Dendritic cell treated with granulocyte-macrophage colony-stimulating factor and Interleukin-4, amounts not matched to agents 40 ng/mL and 50 ng/mL, for 4 days (primary cell): Measurements from ENCODE around the gene SLCO1A2.
"Not testable (repeated sequence)": the region's sequence is repeated elsewhere in the genome, so short reads cannot be mapped to it uniquely, and the experiment has no call there.

ENCODE experiments used
- H3K27ac Mint-ChIP-seq: one replicate; pipeline ENCODE4 v1.8.0; 2022; ENCODE audit warnings: mild to moderate bottlenecking, mixed read lengths
- H3K27me3 Mint-ChIP-seq: one replicate; pipeline ENCODE4 v1.8.0; 2022; ENCODE audit warnings: mild to moderate bottlenecking, mixed read lengths
- H3K36me3 Mint-ChIP-seq: one replicate; pipeline ENCODE4 v1.8.0; 2022; ENCODE audit warnings: low read depth, mixed read lengths
- H3K4me1 Mint-ChIP-seq: one replicate; pipeline ENCODE4 v1.8.0; 2022; ENCODE audit warnings: low read depth, mixed read lengths
- H3K4me3 Mint-ChIP-seq: one replicate; pipeline ENCODE4 v1.8.0; 2022; ENCODE audit warnings: mild to moderate bottlenecking, moderate library complexity, mixed read lengths
- H3K9me3 Mint-ChIP-seq: one replicate; pipeline ENCODE4 v1.8.0; 2022; ENCODE audit warnings: mixed read lengths
- intact Hi-C: fragments of 100-400 bp; cut with micrococcal nuclease; formaldehyde crosslinking; loops from one replicate; pipeline ENCODE4 v1.15.0; 2022

SLCO1A2 gene

GRCh38 chr12:21334771-21335325 lies at the start of gene SLCO1A2:
Gene SLCO1A2 (minus strand): TSS chr12:21334917. CDS start chr12:21334647, 270 bp downstream.
- Mint-ChIP-seq H3K4me1 (no peaks in the 10 kb centered on the region), H3K9me3 (peaks cover 15% of the 10 kb centered on the region), H3K27ac (no peak within 1 kb of the TSS), H3K4me3 (no peak within 1 kb of the TSS), H3K36me3 (no peaks in the 10 kb centered on the region), H3K27me3 (no peaks in the 10 kb centered on the region)
- intact Hi-C loops: no loop called here

DNA sequence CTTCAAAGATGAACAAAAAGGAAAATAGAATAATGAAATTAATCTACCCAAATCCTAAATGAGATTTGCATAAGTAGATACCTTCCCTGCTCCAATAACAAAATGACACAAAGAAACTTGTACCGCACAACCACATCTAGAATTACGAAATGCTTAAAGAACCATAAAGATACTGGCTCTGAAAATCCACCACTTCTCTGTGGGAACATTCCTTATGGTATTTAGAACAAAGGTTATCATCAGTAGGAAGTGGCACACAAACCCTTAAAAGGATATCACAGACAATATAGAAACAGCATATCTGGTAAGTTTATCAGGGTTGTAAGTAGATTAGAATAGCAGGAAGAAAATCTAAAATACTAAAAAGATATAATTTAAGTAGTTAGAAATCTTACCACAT lies 49.5 kb upstream of the SLCO1A2 start:
- H3K4me1 Mint-ChIP-seq: no peaks in the 10 kb centered on the region

GRCh38 chr12:21381320-21381719 lies 46.6 kb upstream of the SLCO1A2 start:
- intact Hi-C loops, H3K4me1 Mint-ChIP-seq, H3K27ac Mint-ChIP-seq, H3K27me3 Mint-ChIP-seq, H3K9me3 Mint-ChIP-seq, H3K36me3 Mint-ChIP-seq, H3K4me3 Mint-ChIP-seq: not testable (repeated sequence)

More for the DNA sequence above, 49.5 kb upstream of the SLCO1A2 start:
- Mint-ChIP-seq H3K4me3 (no peak overlapping the region), H3K27me3 (no peaks in the 10 kb centered on the region), H3K36me3 (no peaks in the 10 kb centered on the region), H3K9me3 (peaks cover 8% of the 10 kb centered on the region), H3K27ac (no peak overlapping the region)
- intact Hi-C loops: no loop called here

DNA sequence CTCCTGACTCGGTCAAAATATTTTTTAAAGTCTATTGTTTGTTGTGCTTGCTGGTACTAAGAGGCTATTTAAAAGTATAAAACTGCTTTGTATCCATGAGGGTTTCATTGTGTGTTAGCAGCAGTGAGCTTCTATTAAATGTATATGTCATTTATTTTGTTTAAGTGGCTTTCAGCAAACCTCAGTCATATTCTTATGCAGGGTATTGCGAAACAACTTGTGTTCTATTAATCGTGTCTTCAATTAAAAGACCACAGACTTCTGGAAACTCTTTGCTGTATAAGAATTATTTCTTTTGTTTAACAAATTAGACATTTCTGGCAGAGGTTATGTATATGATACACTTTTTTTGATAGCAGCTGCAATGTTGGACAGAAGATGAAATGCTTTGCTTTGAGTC lies 44.5 kb upstream of the SLCO1A2 start:
- intact Hi-C loops: no loop called here
- no peaks in the 10 kb centered on the region for H3K4me1 Mint-ChIP-seq
- no peaks in the 10 kb centered on the region for H3K27me3 Mint-ChIP-seq
- H3K36me3 Mint-ChIP-seq: no peaks in the 10 kb centered on the region
- no peak overlapping the region for H3K27ac Mint-ChIP-seq
- no peaks in the 10 kb centered on the region for H3K9me3 Mint-ChIP-seq
- H3K4me3 Mint-ChIP-seq: no peak overlapping the region

DNA sequence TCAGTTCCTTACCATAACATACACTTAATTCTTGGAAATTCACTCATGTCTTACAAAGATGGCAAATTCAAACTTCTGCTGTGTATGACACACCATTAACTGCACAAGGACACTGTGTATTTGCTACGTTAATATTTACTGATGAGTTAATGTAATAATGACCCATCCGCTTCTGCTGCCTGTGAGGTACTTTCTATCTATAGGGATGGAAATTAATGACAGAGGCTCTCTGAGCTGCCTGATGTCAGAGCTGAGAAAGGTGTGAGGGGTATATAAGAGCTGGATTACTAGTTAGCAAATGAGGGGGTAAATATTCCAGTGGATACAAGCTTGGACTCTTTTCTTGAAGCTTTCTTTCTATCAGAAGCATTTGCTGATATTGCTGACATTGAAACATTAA lies 37.9 kb upstream of the SLCO1A2 start, which contains the start of gene IAPP:
TSS of gene IAPP (plus strand) at position 301 of the 400 bp plus-strand sequence. CDS start 450 bp downstream, outside the sequence.
- Mint-ChIP-seq H3K27ac (no peak within 1 kb of the TSS), H3K4me3 (no peak within 1 kb of the TSS), H3K27me3 (no peaks in the 10 kb centered on the region), H3K9me3 (no peaks in the 10 kb centered on the region), H3K36me3 (no peaks in the 10 kb centered on the region), H3K4me1 (no peaks in the 10 kb centered on the region)
- intact Hi-C loops: no loop called here

DNA sequence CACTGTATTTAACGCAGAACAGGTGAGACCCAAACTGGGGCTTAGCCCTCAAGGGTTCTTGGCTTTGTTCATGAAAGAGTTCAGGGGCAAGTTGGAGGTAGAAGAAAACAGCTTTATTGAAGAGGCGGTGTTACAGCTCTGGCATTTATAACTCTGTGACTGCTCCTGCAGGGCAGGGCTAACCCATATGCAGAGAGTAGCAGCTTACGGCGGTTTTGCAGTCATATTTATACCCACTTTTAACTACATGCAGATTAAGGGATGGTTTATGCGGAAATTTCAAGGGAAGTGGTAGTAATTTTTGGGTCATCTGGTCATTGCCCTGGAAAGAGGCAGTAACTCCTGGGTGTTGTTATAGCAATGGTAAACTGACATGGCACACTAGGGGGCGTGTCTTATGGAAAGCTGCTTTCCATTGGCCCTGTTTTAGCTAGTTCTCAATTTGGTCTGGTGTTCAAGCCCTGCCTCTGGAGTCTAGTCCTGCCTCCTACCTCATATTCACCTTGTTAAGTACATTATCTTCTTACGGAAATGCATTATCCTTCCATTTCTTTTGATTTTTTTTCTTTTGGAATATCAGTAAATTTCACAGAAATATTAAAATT lies 36.2 kb upstream of the SLCO1A2 start:
- H3K9me3 Mint-ChIP-seq: no peaks in the 10 kb centered on the region
- H3K27me3 Mint-ChIP-seq: no peaks in the 10 kb centered on the region
- H3K4me3 Mint-ChIP-seq: no peak overlapping the region
- H3K36me3 Mint-ChIP-seq: no peaks in the 10 kb centered on the region
- intact Hi-C loops: no loop called here
- H3K27ac Mint-ChIP-seq: no peak overlapping the region
- no peaks in the 10 kb centered on the region for H3K4me1 Mint-ChIP-seq

GRCh38 chr12:21369141-21369980 lies 34.6 kb upstream of the SLCO1A2 start:
- Mint-ChIP-seq H3K9me3 (no peaks in the 10 kb centered on the region), H3K36me3 (no peaks in the 10 kb centered on the region), H3K4me1 (no peaks in the 10 kb centered on the region), H3K27ac (no peak overlapping the region), H3K4me3 (no peak overlapping the region), H3K27me3 (no peaks in the 10 kb centered on the region)
- intact Hi-C loops: no loop called here

- H3K36me3 Mint-ChIP-seq, H3K27me3 Mint-ChIP-seq, H3K27ac Mint-ChIP-seq, intact Hi-C loops, H3K4me1 Mint-ChIP-seq, H3K4me3 Mint-ChIP-seq: not testable (repeated sequence)
- peaks cover 30% of the 10 kb centered on the region for H3K9me3 Mint-ChIP-seq
Measured at GRCh38 chr12:21360632-21361031, 25.9 kb upstream of the SLCO1A2 start.

GRCh38 chr12:21354641-21355040 lies 19.9 kb upstream of the SLCO1A2 start:
- H3K9me3 Mint-ChIP-seq: peaks cover 2% of the 10 kb centered on the region
- H3K27me3 Mint-ChIP-seq: no peaks in the 10 kb centered on the region
- intact Hi-C loops: no loop called here
- no peaks in the 10 kb centered on the region for H3K36me3 Mint-ChIP-seq
- no peak overlapping the region for H3K27ac Mint-ChIP-seq
- no peaks in the 10 kb centered on the region for H3K4me1 Mint-ChIP-seq
- no peak overlapping the region for H3K4me3 Mint-ChIP-seq

DNA sequence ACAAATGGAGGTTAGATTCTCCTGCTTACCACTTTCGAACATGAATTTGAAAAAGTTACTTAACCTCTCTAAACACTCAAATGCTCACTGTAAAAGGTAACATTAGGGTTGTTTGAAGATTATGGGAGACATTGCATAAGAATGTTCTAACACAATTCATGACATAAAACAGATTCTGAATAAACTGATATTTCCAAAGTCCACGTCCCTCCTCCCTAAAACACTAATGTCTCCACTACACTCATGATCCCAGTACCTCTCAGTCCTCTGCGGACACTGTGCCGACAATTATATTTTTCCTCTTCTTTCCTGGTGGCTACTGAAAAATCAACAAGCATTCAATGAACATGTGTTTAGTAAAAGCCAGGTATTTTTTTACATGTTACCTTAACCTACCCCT lies 19.2 kb upstream of the SLCO1A2 start:
- H3K36me3 Mint-ChIP-seq: no peaks in the 10 kb centered on the region
- no peaks in the 10 kb centered on the region for H3K9me3 Mint-ChIP-seq
- no peak overlapping the region for H3K4me3 Mint-ChIP-seq
- no peak overlapping the region for H3K27ac Mint-ChIP-seq
- intact Hi-C loops: no loop called here
- no peaks in the 10 kb centered on the region for H3K4me1 Mint-ChIP-seq
- H3K27me3 Mint-ChIP-seq: no peaks in the 10 kb centered on the region

- H3K36me3 Mint-ChIP-seq: no peaks in the 10 kb centered on the region
- no peaks in the 10 kb centered on the region for H3K4me1 Mint-ChIP-seq
- no peak overlapping the region for H3K4me3 Mint-ChIP-seq
- intact Hi-C loops: no loop called here
- no peaks in the 10 kb centered on the region for H3K9me3 Mint-ChIP-seq
- no peak overlapping the region for H3K27ac Mint-ChIP-seq
- no peaks in the 10 kb centered on the region for H3K27me3 Mint-ChIP-seq
Measured at GRCh38 chr12:21353487-21353886, 18.8 kb upstream of the SLCO1A2 start.

GRCh38 chr12:21350975-21351374 lies 16.3 kb upstream of the SLCO1A2 start:
- Mint-ChIP-seq H3K27me3 (no peaks in the 10 kb centered on the region), H3K36me3 (no peaks in the 10 kb centered on the region), H3K4me3 (no peak overlapping the region), H3K4me1 (no peaks in the 10 kb centered on the region), H3K9me3 (no peaks in the 10 kb centered on the region), H3K27ac (no peak overlapping the region)
- intact Hi-C loops: no loop called here

GRCh38 chr12:21346542-21347205 lies 12.0 kb upstream of the SLCO1A2 start:
- intact Hi-C loops: no loop called here
- no peaks in the 10 kb centered on the region for H3K4me1 Mint-ChIP-seq
- H3K4me3 Mint-ChIP-seq: no peak overlapping the region
- H3K9me3 Mint-ChIP-seq: no peaks in the 10 kb centered on the region
- no peaks in the 10 kb centered on the region for H3K36me3 Mint-ChIP-seq
- H3K27ac Mint-ChIP-seq: no peak overlapping the region
- H3K27me3 Mint-ChIP-seq: no peaks in the 10 kb centered on the region

DNA sequence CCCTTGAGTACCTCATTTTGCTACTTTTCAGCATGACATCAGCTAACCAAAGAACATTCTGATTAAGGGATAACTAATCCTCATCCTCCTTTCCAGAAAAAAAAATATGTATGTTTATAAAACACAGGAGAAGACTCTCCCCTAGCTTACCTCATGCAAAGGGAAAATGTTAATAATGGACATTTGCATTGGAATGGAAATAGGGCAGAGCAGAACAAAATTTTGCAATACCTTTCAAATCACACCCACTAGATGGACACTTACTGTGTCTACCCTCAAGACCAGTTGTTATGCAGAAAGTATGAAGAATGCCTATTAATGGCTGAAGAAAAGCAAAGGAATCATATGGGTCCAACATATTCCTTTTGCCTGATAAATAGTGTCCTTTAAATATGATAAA lies 8.9 kb upstream of the SLCO1A2 start:
- intact Hi-C loops: no loop called here
- no peaks in the 10 kb centered on the region for H3K36me3 Mint-ChIP-seq
- no peaks in the 10 kb centered on the region for H3K9me3 Mint-ChIP-seq
- no peak overlapping the region for H3K27ac Mint-ChIP-seq
- no peaks in the 10 kb centered on the region for H3K4me1 Mint-ChIP-seq
- no peak overlapping the region for H3K4me3 Mint-ChIP-seq
- H3K27me3 Mint-ChIP-seq: no peaks in the 10 kb centered on the region
